HG02678 (cell line): ENCODE results near the gene CD24.
"Not testable (repeated sequence)": the region's sequence is repeated elsewhere in the genome, so short reads cannot be mapped to it uniquely, and the experiment has no call there.

Experiments
- ATAC-seq: cut with Tn5 transposase; IDR thresholded peaks from one replicate; pipeline ENCODE4 v1.9.1; 2021; ENCODE audit warnings: mild to moderate bottlenecking, moderate library complexity; ENCODE audit not compliant: unreplicated experiment

Gene CD24, protein sequence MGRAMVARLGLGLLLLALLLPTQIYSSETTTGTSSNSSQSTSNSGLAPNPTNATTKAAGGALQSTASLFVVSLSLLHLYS

DNA sequence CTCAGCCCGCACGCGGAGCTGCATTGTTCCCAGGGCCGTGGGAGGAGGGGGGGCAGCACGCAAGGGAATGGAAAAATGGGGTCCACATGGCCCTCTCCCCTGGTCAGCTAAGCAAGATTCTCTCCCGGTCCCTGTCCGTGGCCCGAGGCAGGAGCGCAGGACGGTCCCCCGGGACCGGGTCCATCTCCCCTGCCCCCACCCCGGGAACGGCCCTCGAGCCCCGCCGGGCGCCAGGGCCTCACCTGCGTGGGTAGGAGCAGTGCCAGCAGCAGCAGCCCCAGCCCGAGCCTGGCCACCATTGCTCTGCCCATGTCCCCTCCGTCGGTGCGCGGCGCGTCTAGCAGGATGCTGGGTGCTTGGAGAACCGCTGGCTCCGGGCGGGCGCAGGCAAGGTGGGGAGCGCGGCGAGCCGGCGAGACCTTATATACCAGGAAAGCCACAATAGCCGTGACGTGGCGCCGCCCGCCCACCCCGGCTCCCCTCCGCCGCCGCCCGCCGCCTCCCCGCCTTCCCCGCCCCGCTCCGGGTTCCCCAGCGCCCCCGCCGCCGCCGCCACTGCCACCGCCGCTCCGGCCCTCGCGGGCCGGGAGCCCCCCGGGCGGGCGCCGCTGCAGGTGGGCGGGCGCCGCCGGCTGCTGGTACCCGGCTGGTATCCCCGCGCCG, at the start of gene CD24:
Gene CD24 (minus strand): TSS at position 394 of the 663 bp plus-strand sequence. CDS start 83 bp downstream, at position 311.
- ATAC-seq = peak; percentile 35

DNA sequence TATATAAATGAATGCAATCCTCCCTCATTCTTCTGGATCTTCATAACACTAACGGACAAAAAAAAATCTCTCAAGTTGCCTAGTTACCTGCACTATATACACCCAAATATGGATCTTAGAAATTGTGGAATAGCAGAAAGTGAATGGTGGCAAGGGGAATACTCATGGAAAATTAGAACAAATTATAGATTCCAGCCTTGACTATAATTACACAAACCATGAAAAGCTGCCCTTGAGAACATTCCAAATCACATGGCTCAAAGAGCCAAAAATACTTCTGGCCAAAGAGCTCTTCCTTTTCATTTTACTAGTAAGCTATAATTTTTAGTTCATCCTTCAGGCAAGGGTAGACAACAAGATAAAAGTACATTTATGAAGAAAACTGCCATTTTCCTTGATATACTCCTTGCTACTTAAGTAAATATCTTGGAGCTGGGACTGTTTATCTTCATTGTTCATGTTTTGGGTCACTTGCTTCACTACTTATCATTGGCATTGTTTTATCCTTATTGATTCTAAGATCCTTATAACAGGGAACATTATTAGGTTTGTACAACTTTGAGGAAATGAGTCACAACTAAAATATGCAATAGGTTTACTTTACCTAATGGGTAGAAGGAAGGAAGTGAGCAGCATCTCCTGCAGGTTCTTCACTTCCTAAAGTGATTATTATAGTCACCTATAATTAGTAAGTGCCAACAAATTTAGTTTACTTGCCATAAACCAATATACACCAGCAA, 47.1 kb upstream of the CD24 start:
- no peak for ATAC-seq

DNA sequence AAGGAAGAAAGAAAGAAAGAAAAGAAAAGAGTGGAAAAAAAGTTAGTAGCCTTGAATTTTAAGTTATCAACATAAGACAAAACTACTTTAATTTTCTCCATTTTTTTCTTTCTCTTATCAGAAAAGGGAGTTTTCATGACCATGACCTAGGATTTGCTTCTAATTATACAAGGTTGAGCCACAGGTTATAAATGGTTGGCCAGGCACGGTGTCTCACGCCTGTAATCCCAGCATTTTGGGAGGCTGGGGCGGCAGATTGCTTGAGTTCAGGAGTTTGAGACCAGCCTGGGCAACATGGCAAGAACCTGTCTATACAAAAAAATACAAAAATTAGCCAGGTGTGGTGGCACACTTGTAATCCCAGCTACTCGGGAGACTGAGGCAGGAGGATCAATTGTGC, 45.7 kb upstream of the CD24 start:
- no peak for ATAC-seq

DNA sequence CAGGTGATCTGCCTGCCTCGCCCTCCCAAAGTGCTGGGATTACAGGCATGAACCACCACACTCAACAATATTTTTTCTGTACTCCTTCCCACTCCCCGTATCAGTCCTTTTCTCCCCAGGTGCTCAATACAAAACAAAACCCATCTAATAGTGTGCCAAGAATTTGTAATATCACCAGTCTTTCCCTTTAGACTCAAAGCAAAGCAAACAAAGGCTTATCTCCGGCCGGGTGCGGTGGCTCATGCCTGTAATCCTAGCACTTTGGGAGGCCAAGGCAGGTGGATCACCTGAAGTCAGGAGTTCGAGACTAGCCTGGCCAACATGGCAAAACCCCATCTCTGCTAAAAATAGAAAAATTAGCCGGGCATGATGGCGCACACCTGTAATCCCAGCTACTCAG, 45.1 kb upstream of the CD24 start:
- ATAC-seq = not testable (repeated sequence)

DNA sequence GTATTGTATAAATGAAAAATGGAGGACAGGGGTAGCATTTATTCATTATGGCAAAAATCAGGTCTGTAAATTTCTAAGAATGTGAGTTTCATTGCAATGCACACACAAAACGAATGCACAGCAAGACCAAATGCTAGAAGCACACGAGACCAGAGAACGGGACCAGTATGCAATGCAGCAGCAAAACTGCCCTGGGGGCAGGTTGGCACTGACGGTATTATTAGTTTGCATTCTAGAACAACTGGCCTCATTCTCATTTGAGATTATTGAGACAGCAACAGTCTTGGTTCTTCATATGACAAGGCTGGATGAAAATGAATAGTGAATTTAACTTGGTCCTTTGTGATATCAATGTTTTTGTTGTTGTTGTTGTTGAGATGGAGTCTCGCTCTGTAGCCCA, 44.5 kb upstream of the CD24 start:
- no peak for ATAC-seq

DNA sequence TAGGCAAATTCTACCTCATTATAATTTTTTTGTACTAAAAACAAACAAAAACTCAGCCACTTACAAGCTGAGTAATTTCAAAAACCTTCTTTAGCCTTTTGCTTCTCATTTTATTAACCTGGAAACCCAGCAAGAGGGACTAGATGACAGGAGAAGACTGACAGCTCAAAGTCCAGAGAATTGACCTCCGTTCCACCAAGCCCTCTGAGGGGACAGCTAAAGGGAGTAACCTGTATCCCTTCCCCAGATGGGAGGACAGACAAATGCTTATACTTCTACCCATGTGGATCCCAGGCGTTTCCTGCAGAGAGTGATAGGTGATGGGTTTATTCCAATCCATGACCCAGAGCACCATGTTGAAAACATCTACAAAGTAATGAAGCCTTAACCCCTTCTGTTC, 35.0 kb upstream of the CD24 start:
- no peak for ATAC-seq

DNA sequence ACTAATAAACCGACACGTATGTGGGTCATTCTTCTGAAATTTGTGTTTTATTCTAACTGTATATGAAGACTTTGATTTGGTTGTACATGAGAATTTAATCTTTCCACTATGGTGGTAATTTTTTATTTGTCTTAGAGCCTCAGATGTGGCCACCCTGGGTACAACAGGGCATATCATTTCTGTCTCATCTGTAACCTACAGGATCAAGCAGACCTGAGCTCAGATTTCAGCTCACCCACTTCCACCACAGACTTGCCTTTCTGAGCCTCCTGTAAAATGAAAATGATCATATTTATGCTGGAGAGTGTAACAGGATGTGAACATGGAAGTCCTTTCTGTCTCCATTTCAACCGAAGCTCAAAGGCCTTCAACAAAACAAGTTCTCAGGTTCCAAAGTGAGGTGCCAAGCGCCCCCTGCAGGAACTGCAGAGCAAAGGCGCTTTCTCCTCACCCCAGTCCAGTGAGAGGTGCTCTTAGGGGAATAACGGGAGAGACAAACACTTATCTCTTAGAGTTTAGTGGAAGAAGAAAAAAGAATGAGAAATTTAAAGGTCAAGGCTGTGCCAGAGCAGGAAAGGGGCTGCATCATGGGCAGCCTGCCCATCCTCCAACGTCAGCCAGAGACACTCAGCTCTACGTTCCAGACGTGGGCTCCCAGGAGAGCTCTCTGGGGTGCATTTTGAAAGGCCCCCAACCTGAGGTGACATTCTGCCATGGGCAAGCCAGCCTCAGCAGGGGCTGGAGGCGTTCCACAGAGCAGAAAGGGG, 23.0 kb upstream of the CD24 start:
- ATAC-seq = peak; percentile 45

DNA sequence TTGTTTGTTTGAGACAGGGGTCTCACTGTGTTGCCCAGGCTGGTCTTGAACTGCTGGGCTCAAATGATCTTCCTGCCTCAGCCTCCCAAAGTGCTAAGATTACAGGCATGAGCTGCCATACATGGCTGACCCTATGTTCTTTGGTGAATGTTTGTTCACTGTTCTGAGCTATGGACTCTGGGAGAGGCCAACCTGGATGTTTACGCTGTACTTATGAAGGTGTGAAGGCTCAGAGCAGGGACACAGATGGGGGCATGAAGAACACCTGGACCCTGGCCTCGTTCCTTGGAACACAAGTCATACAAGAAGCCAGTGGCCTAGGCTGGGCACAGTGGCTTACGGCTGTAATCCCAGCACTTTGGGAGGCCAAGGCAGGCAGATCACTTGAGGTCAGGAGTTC, 21.1 kb upstream of the CD24 start:
- ATAC-seq = no peak

DNA sequence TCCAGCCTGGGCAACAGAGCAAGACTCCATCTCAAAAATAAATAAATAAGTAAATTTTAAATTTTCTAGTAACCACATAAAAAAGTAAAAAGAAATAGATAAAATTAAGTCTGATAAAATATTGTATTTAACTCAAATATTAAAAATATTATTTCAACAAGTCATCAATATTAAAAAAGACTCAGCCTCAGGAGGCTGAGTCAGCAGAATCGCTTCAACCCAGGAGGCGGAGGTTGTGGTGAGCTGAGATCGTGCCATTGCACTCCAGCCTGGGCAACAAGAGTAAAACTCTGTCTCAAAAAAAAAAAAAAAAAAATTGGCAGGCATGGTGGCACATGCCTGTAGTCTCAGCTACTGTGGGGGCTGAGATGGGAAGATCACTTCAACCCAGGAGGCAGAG, 15.2 kb upstream of the CD24 start:
- ATAC-seq = not testable (repeated sequence)

DNA sequence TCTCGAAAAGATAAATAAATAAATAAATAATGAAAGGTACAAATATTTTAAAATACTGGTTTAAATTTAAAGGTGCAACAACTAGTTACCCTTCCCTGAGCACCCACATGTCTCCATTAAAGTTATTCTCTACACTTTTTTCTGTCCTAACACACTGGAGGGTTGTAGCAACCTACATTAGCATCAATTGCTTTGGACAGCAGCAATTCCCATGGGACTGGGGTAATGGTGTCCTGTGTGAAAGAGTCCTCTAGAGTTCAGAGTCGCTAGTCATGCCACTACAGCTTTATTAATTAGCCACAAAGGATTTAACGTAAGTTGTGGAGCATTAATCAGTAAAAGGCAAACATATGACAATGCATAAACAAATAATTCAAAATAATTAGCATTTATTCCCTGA, 14.1 kb upstream of the CD24 start:
- ATAC-seq = no peak

DNA sequence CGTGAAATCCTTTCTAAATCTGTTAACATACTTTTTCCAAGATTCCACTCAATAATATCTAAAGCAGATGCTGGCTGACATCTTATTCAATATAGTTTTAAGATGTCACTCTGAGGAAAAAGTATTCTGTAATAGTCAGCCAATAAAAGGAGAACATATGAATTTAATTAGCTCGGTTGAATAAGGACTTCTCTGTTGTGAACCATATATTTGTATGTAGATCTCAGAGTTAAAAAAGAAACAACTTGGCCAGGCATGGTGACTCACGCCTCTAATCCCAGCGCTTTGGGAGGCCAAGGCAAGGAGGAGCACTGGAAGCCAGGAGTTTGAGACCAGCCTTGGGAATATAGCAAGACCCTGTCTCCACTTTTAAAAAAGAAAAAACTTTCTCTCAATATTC, 7.4 kb upstream of the CD24 start:
- no peak for ATAC-seq

DNA sequence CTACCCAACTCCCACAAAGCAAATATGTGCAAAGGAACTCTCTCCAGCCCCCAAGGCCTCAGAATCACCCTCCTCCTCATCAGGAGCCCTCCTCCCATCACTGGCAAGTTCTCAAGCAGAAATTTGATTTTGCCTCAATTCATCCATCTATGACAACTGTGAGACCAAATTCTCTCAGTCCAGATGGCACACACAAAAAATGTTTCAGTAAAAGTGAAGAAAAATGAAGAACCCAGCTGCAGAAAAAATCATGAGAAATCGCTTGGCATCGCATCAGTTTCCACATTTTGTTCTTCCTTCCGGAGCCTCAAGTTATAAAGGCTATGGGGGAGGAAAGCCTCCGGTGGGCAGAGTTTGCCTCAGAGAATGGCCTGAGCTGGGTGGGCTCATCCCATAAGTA, 6.4 kb upstream of the CD24 start:
- ATAC-seq = no peak

DNA sequence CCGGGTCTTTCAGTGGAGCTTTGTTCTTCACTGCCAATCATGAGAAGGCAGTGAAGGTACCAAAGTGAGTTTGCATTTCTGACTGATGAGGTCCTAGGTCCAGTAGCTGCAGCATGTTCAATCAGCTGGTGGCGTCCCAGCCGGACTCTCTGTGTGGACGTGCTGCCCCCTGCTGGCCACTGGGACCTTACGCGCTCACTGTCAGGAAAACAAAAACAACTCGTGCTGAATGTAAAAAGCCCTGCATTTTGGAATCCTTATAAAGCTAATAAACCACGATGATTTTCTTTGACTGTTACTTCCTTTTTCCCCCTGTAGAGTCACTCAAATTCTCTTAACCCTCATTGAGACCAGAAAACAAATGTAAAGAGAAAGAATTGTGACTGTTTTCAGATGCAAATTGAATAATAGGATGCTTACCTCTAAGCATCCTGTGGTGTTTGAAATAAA, 4.9 kb upstream of the CD24 start:
- ATAC-seq = peak; percentile 47

DNA sequence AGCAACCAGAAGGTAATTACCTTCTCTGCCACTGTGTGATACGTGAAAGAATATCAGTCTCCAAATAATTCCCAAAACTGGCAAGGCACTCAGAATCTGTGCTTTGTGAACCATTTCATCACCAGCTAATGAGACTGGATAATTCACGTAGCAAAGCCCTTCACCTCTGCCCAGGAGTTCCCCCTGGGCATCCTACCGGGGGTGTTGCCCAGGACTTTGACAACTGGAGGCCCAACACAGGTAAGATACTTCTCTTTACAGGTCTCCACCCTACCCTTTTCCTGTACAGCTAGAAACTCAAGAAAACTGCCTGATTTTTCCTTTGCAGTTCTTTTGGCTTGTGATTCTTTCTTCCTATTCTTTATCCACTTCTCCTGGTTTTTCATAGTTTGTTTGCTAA, 2.7 kb upstream of the CD24 start:
- no peak for ATAC-seq

DNA sequence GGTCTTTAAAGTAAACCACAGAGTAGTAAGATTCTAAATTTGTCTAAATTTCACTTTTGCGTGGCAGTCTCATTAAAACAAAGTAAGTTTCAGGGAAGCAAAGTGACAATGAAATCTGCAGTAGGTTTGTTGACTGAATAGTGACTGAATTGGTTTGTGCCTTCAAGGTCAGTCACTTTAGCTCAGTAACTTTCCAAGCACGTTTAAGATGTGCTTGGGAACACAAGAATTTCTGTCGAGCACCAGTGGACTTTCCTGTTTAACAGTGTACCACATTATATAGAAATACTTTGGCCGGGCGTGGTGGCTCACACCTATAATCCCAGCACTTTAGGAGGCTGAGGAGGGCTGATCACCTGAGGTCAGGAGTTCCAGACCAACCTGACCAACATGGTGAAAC, 1.7 kb upstream of the CD24 start:
- ATAC-seq = no peak

DNA sequence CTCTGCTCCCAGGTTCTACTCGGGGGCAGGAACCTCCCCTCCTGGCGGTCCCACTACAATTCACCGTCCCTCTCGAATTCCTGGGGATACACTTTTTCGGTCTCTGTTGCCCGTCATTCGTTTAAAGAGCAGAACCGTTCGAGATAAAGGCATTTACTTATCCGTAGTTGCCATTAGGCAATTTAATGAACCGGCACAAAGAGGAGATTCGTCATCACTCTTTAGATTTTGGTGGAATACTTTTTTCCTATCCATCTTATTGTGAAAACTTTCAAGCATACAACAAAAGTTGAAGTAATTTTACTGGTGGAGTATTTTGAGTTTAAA, 1.2 kb upstream of the CD24 start:
- ATAC-seq = no peak

DNA sequence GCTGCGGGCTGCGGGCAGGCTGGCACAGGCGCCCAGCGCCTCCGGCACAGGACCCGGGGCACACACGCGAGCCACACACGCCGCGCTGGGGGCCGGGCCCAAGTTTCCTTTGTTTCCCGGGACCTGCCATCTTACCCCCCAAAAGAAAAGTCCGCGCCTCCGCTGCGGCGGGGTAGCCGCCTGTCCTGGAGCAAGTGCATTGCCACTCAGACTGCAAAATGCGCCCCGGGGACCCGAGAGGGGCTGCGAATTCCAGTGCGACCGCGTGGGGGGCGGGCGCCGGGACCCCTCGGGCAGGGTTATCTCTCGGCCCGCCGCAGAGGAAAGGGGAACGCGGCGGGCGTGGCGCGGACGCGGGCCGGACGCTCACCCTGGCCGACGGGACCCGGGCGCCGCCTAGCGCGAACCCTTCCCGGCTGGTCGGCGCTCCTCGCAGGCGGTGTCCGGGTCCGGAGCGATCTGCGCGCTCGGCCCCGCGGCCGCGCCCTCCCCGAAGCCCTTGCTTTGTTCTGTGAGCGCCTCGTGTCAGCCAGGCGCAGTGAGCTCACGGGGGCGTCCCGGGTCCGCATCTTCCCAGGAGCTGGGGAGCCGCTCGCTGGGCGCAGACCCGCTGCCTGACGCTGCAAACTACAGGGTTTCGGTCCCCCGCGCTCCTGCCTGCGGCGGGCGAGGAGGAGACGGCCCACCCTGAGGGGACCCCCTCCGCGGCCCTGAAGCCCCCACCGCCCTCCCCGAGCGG, 639 bp upstream of the CD24 start:
- ATAC-seq = peak; percentile 63

DNA sequence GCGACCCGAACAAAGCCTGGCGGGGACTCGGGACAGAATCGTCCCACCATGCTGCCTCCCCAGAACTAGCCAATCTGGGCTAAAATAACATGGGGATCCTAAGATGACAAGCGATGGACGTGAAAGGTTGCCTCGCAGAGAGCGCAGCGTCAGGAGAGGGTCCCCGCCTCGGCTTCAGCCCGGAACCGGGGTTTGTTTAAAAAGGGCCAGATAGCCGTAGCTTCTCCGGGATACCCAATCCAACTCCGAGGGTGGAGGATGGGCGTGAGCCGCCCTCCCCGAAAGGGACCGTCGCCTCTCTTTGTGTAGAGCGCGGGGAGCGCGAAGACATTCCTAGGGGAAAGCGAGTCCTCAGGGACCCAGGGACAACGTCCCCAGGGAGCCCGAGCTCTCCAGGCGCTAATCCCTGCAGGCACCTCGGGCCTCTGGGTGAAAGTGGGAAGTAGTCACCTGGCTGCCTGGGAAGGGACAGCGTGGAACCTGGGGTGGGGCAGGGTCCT, 643 bp downstream of the CD24 start:
- no peak for ATAC-seq

DNA sequence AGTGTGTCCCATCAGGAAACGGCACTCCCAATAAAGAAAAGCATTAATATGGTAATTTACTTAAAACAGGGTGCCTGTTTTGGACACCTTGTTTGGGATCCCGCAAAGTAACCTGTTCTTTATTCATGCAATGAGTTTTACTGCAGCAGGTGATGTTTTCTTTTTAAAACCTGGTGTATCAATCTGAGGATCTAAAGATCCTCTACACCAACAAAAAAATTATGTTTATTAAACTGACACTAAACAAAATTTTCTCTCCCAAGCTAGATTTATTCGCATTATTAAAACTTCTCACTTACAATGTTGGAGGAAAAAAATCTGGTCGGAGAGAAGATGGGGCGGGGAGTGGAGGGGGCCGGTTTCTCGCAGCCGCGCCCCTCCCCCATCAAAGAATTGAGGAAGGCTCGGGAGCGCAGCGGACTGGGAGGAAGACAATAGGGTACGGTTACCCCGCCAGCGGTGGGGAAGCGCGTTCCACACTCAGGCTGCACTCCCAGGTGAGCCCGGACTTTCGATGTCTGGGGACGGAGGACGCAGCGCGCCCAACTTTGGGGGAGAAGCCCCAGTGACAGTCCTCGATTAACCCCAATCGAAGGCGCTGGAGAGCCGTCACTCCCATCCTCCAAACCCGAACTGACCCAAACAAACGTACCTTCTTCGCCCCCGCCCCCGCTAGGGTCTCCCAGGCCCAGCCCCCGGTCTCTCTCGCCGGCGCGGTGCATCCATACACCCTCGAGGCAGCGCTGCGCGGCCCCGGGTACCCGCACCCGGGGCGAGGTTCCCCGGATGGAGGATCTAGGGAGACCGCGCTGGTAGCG, 1.3 kb downstream of the CD24 start:
- no peak for ATAC-seq

DNA sequence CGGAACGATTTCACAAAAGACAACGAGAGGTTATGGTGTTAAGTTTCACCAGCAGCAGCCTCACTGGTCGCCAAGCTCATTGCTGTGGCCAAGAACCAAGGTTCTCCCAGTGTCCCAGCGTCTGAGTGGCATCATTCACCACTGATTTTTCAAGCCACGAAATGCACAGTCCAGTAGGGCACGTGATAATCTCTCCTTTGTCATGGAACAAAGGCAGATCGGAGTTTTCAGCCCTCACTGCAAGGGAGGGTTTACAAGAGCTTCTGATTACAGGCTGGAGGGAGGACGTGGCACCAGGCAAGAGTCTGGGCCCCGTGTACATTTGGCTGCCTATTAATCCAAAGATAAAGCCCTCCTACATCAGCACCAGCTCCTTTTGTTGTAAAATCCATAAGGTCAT, 2.0 kb downstream of the CD24 start:
- ATAC-seq = no peak
